K562 (cell line): ENCODE measurements around the gene SCYL1. TPM values are rescaled to one million over a fixed set of nuclear protein-coding genes. Genes with fewer than 3 reads are reported as not detected.

Experiments used
- ELF4 ChIP-seq: fragments of 450-650 bp; formaldehyde crosslinking; IDR thresholded peaks from 2 replicates; pipeline ENCODE4 v1.4.0; 2022; ENCODE audit warnings: missing genetic modification characterization
- EP400 ChIP-seq: fragments of 450-650 bp; IDR thresholded peaks from 2 replicates; pipeline ENCODE4 v1.6.1; 2017; ENCODE audit warnings: antibody characterized with exemption, mild to moderate bottlenecking, moderate library complexity
- GATAD2B ChIP-seq: fragments of 450-650 bp; IDR thresholded peaks from 2 replicates; pipeline ENCODE4 v1.6.1; 2017; ENCODE audit warnings: mild to moderate bottlenecking, borderline replicate concordance
- IRF2 ChIP-seq: sonication (generic); formaldehyde crosslinking; IDR thresholded peaks from 2 replicates; pipeline ENCODE4 v1.8.1; 2022; ENCODE audit warnings: mild to moderate bottlenecking, missing genetic modification reagents
- KLF13 ChIP-seq: fragments of 450-650 bp; IDR thresholded peaks from 2 replicates; pipeline ENCODE4 v1.6.1; 2016; ENCODE audit warnings: missing genetic modification characterization, low read depth, mild to moderate bottlenecking, missing compliant biosample characterization, moderate library complexity, borderline replicate concordance
- MTF1 ChIP-seq: fragments of 250-450 bp; sonication (Bioruptor Pico); IDR thresholded peaks from 2 replicates; pipeline ENCODE4 v1.9.0; 2021; ENCODE audit warnings: moderate library complexity, mild to moderate bottlenecking, inconsistent platforms, borderline replicate concordance
- NR2C2 ChIP-seq, 2 experiments: fragments of 200-800 bp in 1 of 2; sonication (Bioruptor generic) in 1 of 2; sonication (generic) in 1 of 2; formaldehyde crosslinking in 1 of 2; IDR thresholded peaks; 2 replicates each; pipeline versions ENCODE4 v1.6.1 to v1.8.0; 2016 to 2022; ENCODE audit warnings: mild to moderate bottlenecking in 1 of 2, missing compliant biosample characterization in 1 of 2, missing genetic modification characterization in 1 of 2, missing genetic modification reagents in 1 of 2
- SOX6 ChIP-seq: fragments of 450-650 bp; IDR thresholded peaks from 2 replicates; pipeline ENCODE4 v1.6.1; 2014; ENCODE audit warnings: mild to moderate bottlenecking
- ZNF324 ChIP-seq: fragments of 250-450 bp; sonication (Bioruptor Pico); IDR thresholded peaks from 2 replicates; pipeline ENCODE4 v1.4.0; 2020; ENCODE audit warnings: mild to moderate bottlenecking
- polyA plus RNA-seq, 8 experiments: library from polyadenylated mRNA; depleted of rRNA in 4 of 8; stranded (reverse) in 5 of 8; unstranded in 3 of 8; fragments of >200 nt; fragmentation: Nextera tagmentation in 2 of 8; fragmentation: Illumina TruSeq in 1 of 8; extraction: Ambion mirVana in 2 of 8; extraction: Trizol in 1 of 8; gene quantifications; 2 replicates each; pipeline versions ENCODE4 v1.2.1 to v1.2.3, GENCODE V29; 2011 to 2014; ENCODE audit warnings: inconsistent platforms in 1 of 8, missing spikeins in 1 of 8
- total RNA-seq, 7 experiments: library from RNA; depleted of rRNA in 6 of 7; stranded (reverse); fragments of >200 nt in 6 of 7; fragmentation: Illumina TruSeq in 2 of 7; extraction: Trizol in 2 of 7; gene quantifications; 2 replicates each; pipeline versions ENCODE4 v1.2.1 to v1.2.3, GENCODE V29; 2011 to 2021; ENCODE audit warnings: low replicate concordance in 1 of 7
- TF ChIP-seq, protein P1 (sequence below): sonication (generic); formaldehyde crosslinking; IDR thresholded peaks from 2 replicates; pipeline ENCODE4 v1.4.0; 2020; ENCODE audit warnings: mild to moderate bottlenecking, missing genetic modification reagents
- TF ChIP-seq, protein P2 (sequence below): fragments of 250-450 bp; sonication (Bioruptor Pico); IDR thresholded peaks from 2 replicates; pipeline ENCODE4 v1.4.0; 2020; ENCODE audit warnings: mild to moderate bottlenecking
- TF ChIP-seq, protein P3 (sequence below), 2 experiments: IDR thresholded peaks in 1 of 2; conservative IDR thresholded peaks in 1 of 2; 2 replicates each; pipeline ENCODE4 v1.6.1; 2016; ENCODE audit warnings: low read depth in 2 of 2, mild to moderate bottlenecking in 1 of 2, missing compliant biosample characterization in 1 of 2, missing genetic modification characterization in 1 of 2, moderate library complexity in 1 of 2
- TF ChIP-seq, protein P4 (sequence below): fragments of 450-650 bp; IDR thresholded peaks from 2 replicates; pipeline ENCODE4 v1.6.1; 2018; ENCODE audit warnings: mild to moderate bottlenecking, low read depth; ENCODE audit not compliant: partially characterized antibody
- TF ChIP-seq, protein P5 (sequence below): fragments of 450-650 bp; IDR thresholded peaks from 2 replicates; pipeline ENCODE4 v1.6.1; 2016; ENCODE audit warnings: mild to moderate bottlenecking

Gene SCYL1
- total and polyA plus RNA-seq, 9 of the 15 experiments (the other 6 are each of a cell fraction or from before 2014, with no cell fraction given) = 1.9 to 145 (median 57.6) TPM

DNA sequence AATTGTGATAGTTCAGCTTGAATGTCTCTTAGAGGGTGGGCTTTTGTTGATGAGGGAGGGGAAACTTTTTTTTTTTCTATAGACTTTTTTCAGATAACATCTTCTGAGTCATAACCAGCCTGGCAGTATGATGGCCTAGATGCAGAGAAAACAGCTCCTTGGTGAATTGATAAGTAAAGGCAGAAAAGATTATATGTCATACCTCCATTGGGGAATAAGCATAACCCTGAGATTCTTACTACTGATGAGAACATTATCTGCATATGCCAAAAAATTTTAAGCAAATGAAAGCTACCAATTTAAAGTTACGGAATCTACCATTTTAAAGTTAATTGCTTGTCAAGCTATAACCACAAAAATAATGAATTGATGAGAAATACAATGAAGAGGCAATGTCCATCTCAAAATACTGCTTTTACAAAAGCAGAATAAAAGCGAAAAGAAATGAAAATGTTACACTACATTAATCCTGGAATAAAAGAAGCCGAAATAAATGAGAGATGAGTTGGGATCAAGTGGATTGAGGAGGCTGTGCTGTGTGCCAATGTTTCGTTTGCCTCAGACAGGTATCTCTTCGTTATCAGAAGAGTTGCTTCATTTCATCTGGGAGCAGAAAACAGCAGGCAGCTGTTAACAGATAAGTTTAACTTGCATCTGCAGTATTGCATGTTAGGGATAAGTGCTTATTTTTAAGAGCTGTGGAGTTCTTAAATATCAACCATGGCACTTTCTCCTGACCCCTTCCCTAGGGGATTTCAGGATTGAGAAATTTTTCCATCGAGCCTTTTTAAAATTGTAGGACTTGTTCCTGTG lies 22.1 kb upstream of the SCYL1 start (continued):
- TF ChIP-seq, protein P1, sequence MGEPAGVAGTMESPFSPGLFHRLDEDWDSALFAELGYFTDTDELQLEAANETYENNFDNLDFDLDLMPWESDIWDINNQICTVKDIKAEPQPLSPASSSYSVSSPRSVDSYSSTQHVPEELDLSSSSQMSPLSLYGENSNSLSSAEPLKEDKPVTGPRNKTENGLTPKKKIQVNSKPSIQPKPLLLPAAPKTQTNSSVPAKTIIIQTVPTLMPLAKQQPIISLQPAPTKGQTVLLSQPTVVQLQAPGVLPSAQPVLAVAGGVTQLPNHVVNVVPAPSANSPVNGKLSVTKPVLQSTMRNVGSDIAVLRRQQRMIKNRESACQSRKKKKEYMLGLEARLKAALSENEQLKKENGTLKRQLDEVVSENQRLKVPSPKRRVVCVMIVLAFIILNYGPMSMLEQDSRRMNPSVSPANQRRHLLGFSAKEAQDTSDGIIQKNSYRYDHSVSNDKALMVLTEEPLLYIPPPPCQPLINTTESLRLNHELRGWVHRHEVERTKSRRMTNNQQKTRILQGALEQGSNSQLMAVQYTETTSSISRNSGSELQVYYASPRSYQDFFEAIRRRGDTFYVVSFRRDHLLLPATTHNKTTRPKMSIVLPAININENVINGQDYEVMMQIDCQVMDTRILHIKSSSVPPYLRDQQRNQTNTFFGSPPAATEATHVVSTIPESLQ (CRISPR knock-in tag) = no peak
- TF ChIP-seq EP400 (0 out of 2 replicates have a peak, but pooled peaks have one; percentile 37), IRF2 (CRISPR knock-in tag) (no peak), GATAD2B (no peak), MTF1 (CRISPR knock-in tag) (no peak; the same call in 1 of the 2 replicates), KLF13 (tag) (no peak), ZNF324 (peak; percentile 67; the same call in 1 of the 2 replicates), NR2C2 (CRISPR knock-in tag; IDR thresholded peaks at IDR 0.05) (peak; percentile 55; the same call in 1 of the 2 replicates), NR2C2 (tag; IDR thresholded peaks at IDR 0.05) (no peak), SOX6 (no peak; the same call in 1 of the 2 replicates), ELF4 (peak; percentile 84)
- TF ChIP-seq, protein P2, sequence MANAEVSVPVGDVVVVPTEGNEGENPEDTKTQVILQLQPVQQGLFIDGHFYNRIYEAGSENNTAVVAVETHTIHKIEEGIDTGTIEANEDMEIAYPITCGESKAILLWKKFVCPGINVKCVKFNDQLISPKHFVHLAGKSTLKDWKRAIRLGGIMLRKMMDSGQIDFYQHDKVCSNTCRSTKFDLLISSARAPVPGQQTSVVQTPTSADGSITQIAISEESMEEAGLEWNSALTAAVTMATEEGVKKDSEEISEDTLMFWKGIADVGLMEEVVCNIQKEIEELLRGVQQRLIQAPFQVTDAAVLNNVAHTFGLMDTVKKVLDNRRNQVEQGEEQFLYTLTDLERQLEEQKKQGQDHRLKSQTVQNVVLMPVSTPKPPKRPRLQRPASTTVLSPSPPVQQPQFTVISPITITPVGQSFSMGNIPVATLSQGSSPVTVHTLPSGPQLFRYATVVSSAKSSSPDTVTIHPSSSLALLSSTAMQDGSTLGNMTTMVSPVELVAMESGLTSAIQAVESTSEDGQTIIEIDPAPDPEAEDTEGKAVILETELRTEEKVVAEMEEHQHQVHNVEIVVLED (CRISPR knock-in tag) = peak; percentile 17; the same call in 1 of the 2 replicates
- TF ChIP-seq, protein P3, sequence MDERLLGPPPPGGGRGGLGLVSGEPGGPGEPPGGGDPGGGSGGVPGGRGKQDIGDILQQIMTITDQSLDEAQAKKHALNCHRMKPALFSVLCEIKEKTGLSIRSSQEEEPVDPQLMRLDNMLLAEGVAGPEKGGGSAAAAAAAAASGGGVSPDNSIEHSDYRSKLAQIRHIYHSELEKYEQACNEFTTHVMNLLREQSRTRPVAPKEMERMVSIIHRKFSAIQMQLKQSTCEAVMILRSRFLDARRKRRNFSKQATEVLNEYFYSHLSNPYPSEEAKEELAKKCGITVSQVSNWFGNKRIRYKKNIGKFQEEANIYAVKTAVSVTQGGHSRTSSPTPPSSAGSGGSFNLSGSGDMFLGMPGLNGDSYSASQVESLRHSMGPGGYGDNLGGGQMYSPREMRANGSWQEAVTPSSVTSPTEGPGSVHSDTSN (CRISPR knock-in tag; IDR thresholded peaks at IDR 0.05; ENCODE audit: low read depth) = no peak
- TF ChIP-seq, protein P3 (tag; conservative IDR thresholded peaks at IDR 0.05; ENCODE audit: low read depth) = no peak
- TF ChIP-seq, protein P4, sequence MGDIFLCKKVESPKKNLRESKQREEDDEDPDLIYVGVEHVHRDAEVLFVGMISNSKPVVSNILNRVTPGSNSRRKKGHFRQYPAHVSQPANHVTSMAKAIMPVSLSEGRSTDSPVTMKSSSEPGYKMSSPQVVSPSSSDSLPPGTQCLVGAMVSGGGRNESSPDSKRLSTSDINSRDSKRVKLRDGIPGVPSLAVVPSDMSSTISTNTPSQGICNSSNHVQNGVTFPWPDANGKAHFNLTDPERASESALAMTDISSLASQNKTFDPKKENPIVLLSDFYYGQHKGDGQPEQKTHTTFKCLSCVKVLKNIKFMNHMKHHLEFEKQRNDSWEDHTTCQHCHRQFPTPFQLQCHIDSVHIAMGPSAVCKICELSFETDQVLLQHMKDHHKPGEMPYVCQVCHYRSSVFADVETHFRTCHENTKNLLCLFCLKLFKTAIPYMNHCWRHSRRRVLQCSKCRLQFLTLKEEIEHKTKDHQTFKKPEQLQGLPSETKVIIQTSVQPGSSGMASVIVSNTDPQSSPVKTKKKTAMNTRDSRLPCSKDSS = no peak
- TF ChIP-seq, protein P5, sequence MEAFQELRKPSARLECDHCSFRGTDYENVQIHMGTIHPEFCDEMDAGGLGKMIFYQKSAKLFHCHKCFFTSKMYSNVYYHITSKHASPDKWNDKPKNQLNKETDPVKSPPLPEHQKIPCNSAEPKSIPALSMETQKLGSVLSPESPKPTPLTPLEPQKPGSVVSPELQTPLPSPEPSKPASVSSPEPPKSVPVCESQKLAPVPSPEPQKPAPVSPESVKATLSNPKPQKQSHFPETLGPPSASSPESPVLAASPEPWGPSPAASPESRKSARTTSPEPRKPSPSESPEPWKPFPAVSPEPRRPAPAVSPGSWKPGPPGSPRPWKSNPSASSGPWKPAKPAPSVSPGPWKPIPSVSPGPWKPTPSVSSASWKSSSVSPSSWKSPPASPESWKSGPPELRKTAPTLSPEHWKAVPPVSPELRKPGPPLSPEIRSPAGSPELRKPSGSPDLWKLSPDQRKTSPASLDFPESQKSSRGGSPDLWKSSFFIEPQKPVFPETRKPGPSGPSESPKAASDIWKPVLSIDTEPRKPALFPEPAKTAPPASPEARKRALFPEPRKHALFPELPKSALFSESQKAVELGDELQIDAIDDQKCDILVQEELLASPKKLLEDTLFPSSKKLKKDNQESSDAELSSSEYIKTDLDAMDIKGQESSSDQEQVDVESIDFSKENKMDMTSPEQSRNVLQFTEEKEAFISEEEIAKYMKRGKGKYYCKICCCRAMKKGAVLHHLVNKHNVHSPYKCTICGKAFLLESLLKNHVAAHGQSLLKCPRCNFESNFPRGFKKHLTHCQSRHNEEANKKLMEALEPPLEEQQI = no peak
